Endothelial cell of umbilical vein (primary cell): ENCODE measurements around the gene TMEM250. TPM values are rescaled to one million over a fixed set of nuclear protein-coding genes. Genes with fewer than 3 reads are reported as not detected.

Experiments used
- BruUV-seq: library from RNA; stranded (reverse); fragments of 400-500 nt; replicated peaks from 2 replicates; lab custom pipeline; 2021; lab: Mats Ljungman, UMichigan
- CTCF ChIA-PET: fragments of 300-600, 350-600 bp; sonication (Branson Sonifier 250); formaldehyde crosslinking; loops from one replicate; lab custom pipeline; 2021; ENCODE audit warnings: antibody characterized with exemption, inconsistent platforms; lab: Charles Lee
- POLR2A ChIA-PET: fragments of 300-600, 350-600 bp; sonication (Branson Sonifier 250); formaldehyde crosslinking; loops from one replicate; lab custom pipeline; 2021; ENCODE audit warnings: antibody characterized with exemption, inconsistent platforms; lab: Charles Lee
- DNase-seq: peaks from one replicate; pipeline ENCODE4 v3.0.0-alpha.2; 2011; ENCODE audit warnings: low read depth, low spot score
- FAIRE-seq: peaks from 2 replicates; lab custom pipeline; 2011; peaks lifted over from hg19 to GRCh38; lab: Jason Lieb, UNC
- H2AFZ ChIP-seq: 2 replicates; pipeline ENCODE4 v1.6.0; 2012; ENCODE audit warnings: low read depth, low read length, control low read depth, inconsistent platforms
- H3K27ac ChIP-seq: 2 replicates; pipeline ENCODE4 v1.5.1; 2011; ENCODE audit warnings: low read depth, mild to moderate bottlenecking, control low read depth, low read length, moderate library complexity; ENCODE audit not compliant: insufficient read depth
- H3K27me3 ChIP-seq, 2 experiments: 2 replicates each; pipeline versions ENCODE4 v1.6.0 to v1.6.1; 2011; ENCODE audit warnings: low read length in 2 of 2, mixed read lengths in 1 of 2; ENCODE audit not compliant: control insufficient read depth in 2 of 2, insufficient read depth in 2 of 2
- H3K36me3 ChIP-seq, 2 experiments: 2 replicates in 1 of 2; 3 replicates in 1 of 2; pipeline ENCODE4 v1.5.1; 2011; ENCODE audit warnings: low read length in 2 of 2, mild to moderate bottlenecking in 1 of 2, moderate library complexity in 1 of 2; ENCODE audit not compliant: control insufficient read depth in 2 of 2, insufficient read depth in 2 of 2; ENCODE audit errors: extremely low read depth in 1 of 2
- H3K4me1 ChIP-seq: 3 replicates; pipeline ENCODE4 v1.5.1; 2011; ENCODE audit warnings: mild to moderate bottlenecking, low read length; ENCODE audit not compliant: control insufficient read depth, insufficient read depth; ENCODE audit errors: extremely low read depth
- H3K4me2 ChIP-seq: 2 replicates; pipeline ENCODE4 v1.6.1; 2011; ENCODE audit warnings: low read length, control low read depth, mixed read lengths; ENCODE audit not compliant: insufficient read depth
- H3K4me3 ChIP-seq, 3 experiments: fragments of 200-600 bp in 1 of 3; sonication (generic), shearing (Covaris generic) in 1 of 3; replicated peaks in 1 of 3; 2 replicates each; pipeline ENCODE4 v1.5.1; 2011 to 2016; ENCODE audit warnings: control low read depth in 3 of 3, low read length in 3 of 3, mild to moderate bottlenecking in 2 of 3, inconsistent platforms in 1 of 3, low read depth in 1 of 3, moderate library complexity in 1 of 3; ENCODE audit not compliant: insufficient read depth in 1 of 3
- H3K79me2 ChIP-seq: 2 replicates; pipeline ENCODE4 v1.6.0; 2012; ENCODE audit warnings: low read length, inconsistent platforms; ENCODE audit not compliant: control insufficient read depth, insufficient read depth
- H3K9ac ChIP-seq: replicated peaks from 2 replicates; pipeline ENCODE3; 2011; ENCODE audit warnings: low read length, control low read depth; ENCODE audit not compliant: insufficient read depth; ENCODE audit errors: extremely low read depth
- H3K9me1 ChIP-seq: replicated peaks from 3 replicates; pipeline ENCODE4 v1.6.0; 2011; ENCODE audit warnings: mild to moderate bottlenecking, low read length; ENCODE audit not compliant: control insufficient read depth, insufficient read depth; ENCODE audit errors: extremely low read depth
- H3K9me3 ChIP-seq: replicated peaks from 2 replicates; pipeline ENCODE4 v1.5.1; 2012; ENCODE audit warnings: low read length, inconsistent platforms; ENCODE audit not compliant: control insufficient read depth, insufficient read depth
- H4K20me1 ChIP-seq: replicated peaks from 2 replicates; pipeline ENCODE3; 2011; ENCODE audit warnings: mild to moderate bottlenecking, low read length; ENCODE audit not compliant: control insufficient read depth, insufficient read depth; ENCODE audit errors: extremely low read depth
- EZH2 ChIP-seq: IDR thresholded peaks from 2 replicates; pipeline ENCODE4 v1.6.1; 2012; ENCODE audit warnings: borderline replicate concordance, low read depth, mild to moderate bottlenecking, moderate library complexity, low read length, inconsistent platforms; ENCODE audit not compliant: severe bottlenecking
- FOS ChIP-seq: IDR thresholded peaks from 2 replicates; pipeline ENCODE4 v1.6.1; 2011; ENCODE audit warnings: mild to moderate bottlenecking, low read length, moderate library complexity, borderline replicate concordance; ENCODE audit not compliant: insufficient read depth
- GATA2 ChIP-seq: IDR thresholded peaks from 2 replicates; pipeline ENCODE4 v1.7.0; 2011; ENCODE audit warnings: low read depth, mild to moderate bottlenecking, moderate library complexity, mixed read lengths, low read length; ENCODE audit not compliant: insufficient read length, insufficient read depth
- JUN ChIP-seq: IDR thresholded peaks from 2 replicates; pipeline ENCODE4 v1.6.1; 2011; ENCODE audit warnings: borderline replicate concordance, low read depth; ENCODE audit not compliant: insufficient read length, insufficient read depth
- MYC ChIP-seq: IDR thresholded peaks from one replicate; pipeline ENCODE4 v1.6.1; 2011; ENCODE audit warnings: mild to moderate bottlenecking, low read depth, low read length
- POLR2A ChIP-seq: IDR thresholded peaks from 2 replicates; pipeline ENCODE4 v1.6.1; 2012; ENCODE audit warnings: low read depth, mild to moderate bottlenecking, control low read depth, low read length
- POLR2AphosphoS5 ChIP-seq: IDR thresholded peaks from 2 replicates; pipeline ENCODE4 v1.6.1; 2012; ENCODE audit warnings: low read depth, mild to moderate bottlenecking, control low read depth, low read length, moderate library complexity; ENCODE audit not compliant: insufficient read depth
- dilution Hi-C: fragments of 300-500 bp; cut with MboI; formaldehyde crosslinking; loops from one replicate; pipeline ENCODE4 v1.15.0; 2019; ENCODE audit warnings: low sequenced_read_pairs; ENCODE audit not compliant: extremely low pct_ligation_motif_present
- intact Hi-C: fragments of 100-400 bp; cut with micrococcal nuclease; formaldehyde crosslinking; loops from one replicate; pipeline ENCODE4 v1.10.0; 2022
- polyA plus RNA-seq, 4 experiments: library from polyadenylated mRNA; depleted of rRNA in 3 of 4; stranded (reverse) in 3 of 4; unstranded in 1 of 4; fragments of >200 nt; gene quantifications; 2 replicates each; pipeline versions ENCODE4 v1.2.1 to v1.2.3, GENCODE V29; 2011 to 2012; ENCODE audit warnings: missing spikeins in 1 of 4
- total RNA-seq: library from RNA; stranded (reverse); gene quantifications from 2 replicates; pipeline ENCODE4 v1.2.3, GENCODE V29; 2021
- TF ChIP-seq, protein P1 (sequence below): IDR thresholded peaks from 2 replicates; pipeline ENCODE4 v1.6.1; 2011; ENCODE audit not compliant: insufficient read depth, insufficient read length
- TF ChIP-seq, protein P2 (sequence below), 2 donors: IDR thresholded peaks; 1 replicate in 1 of 2; 2 replicates in 1 of 2; pipeline ENCODE4 v1.5.1; 2011; ENCODE audit warnings: low read length in 2 of 2, mild to moderate bottlenecking in 2 of 2, moderate library complexity in 2 of 2, control low read depth in 1 of 2, inconsistent platforms in 1 of 2, low read depth in 1 of 2; ENCODE audit not compliant: insufficient read depth in 1 of 2; ENCODE audit errors: extremely low read depth in 1 of 2

Gene TMEM250
- total and polyA plus RNA-seq, 2 donors (not counting 3 experiments of a cell fraction or from before 2014, with no cell fraction given) = 24.9 to 49.9 TPM

DNA sequence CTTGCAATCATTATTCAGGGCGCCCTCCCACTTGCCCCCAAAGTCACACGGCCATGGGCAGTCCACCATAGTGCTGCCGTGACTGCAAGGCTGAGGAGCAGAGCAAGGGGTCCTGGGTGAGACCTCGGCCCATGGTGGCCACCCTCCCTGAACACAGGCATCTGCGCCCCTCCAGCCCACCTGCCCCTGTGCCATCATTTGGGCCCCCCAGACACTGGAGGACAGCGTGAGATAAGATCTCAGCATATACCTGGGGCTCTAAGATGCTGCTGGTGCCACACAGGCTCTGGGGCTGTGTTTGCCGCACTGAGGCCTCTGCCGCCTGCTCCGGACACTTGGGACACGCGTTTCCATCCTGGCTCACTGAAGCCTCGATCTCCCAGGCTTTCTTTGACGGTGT is 3.5 kb downstream of the TMEM250 start:
- peaks cover 0 to 14% of the 10 kb centered on the region in 2 experiments for H3K36me3 ChIP-seq
- H3K4me1 ChIP-seq = peaks cover 14% of the 10 kb centered on the region
- H3K4me3 ChIP-seq = no peak overlapping the region
- no peak overlapping the region for H3K27ac ChIP-seq
- CTCF ChIA-PET = interaction anchor here (1.9 kb wide), 1 partner anchor 147 kb away, joined by 4 read pairs; no protein-coding TSS in a partner anchor
- no peak overlapping the region for H2AFZ ChIP-seq
- intact Hi-C loops (loop anchor here (5.0 kb wide), 1 partner anchor 108 kb away; no protein-coding TSS in a partner anchor), dilution Hi-C loops (no loop called here)
- H3K79me2 ChIP-seq = peaks cover 16% of the 10 kb centered on the region
- no TSS peak for BruUV-seq
- no peak overlapping the region for H3K4me2 ChIP-seq
- H3K9me1 ChIP-seq = no peaks in the 10 kb centered on the region
- no peak for DNase-seq
- no peaks in the 10 kb centered on the region for H3K9me3 ChIP-seq
- no peak for FAIRE-seq
- POLR2A ChIA-PET = no interaction called here
- H4K20me1 ChIP-seq = no peaks in the 10 kb centered on the region
- no peak for TF ChIP-seq JUN
- no peak for TF ChIP-seq MYC
- TF ChIP-seq EZH2 = no peak
- TF ChIP-seq FOS = no peak
- TF ChIP-seq, protein P1, sequence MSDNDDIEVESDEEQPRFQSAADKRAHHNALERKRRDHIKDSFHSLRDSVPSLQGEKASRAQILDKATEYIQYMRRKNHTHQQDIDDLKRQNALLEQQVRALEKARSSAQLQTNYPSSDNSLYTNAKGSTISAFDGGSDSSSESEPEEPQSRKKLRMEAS = no peak
- TF ChIP-seq, protein P2, sequence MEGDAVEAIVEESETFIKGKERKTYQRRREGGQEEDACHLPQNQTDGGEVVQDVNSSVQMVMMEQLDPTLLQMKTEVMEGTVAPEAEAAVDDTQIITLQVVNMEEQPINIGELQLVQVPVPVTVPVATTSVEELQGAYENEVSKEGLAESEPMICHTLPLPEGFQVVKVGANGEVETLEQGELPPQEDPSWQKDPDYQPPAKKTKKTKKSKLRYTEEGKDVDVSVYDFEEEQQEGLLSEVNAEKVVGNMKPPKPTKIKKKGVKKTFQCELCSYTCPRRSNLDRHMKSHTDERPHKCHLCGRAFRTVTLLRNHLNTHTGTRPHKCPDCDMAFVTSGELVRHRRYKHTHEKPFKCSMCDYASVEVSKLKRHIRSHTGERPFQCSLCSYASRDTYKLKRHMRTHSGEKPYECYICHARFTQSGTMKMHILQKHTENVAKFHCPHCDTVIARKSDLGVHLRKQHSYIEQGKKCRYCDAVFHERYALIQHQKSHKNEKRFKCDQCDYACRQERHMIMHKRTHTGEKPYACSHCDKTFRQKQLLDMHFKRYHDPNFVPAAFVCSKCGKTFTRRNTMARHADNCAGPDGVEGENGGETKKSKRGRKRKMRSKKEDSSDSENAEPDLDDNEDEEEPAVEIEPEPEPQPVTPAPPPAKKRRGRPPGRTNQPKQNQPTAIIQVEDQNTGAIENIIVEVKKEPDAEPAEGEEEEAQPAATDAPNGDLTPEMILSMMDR (IDR thresholded peaks at IDR 0.05; ENCODE audit: extremely low read depth in 1 of 2, insufficient read depth in 1 of 2, low read depth in 1 of 2, low read length in 2 of 2) = no peak
- no peak for TF ChIP-seq POLR2A
- no peak for TF ChIP-seq GATA2
- no peak for TF ChIP-seq POLR2AphosphoS5
- no peaks in the 10 kb centered on the region for H3K27me3 ChIP-seq
- H3K9ac ChIP-seq = no peak overlapping the region
